OCI-LY3 (cell line): ENCODE measurements around the gene SIRT2.

Experiments used
- H2AFZ ChIP-seq: fragments of 200-600, 300-600 bp; shearing (Covaris generic); 2 replicates; pipeline ENCODE4 v1.6.0; 2014; ENCODE audit warnings: antibody characterized with exemption, low read depth, low read length
- H3K27ac ChIP-seq: fragments of 200-600, 300-600 bp; sonication (generic); 2 replicates; pipeline ENCODE4 v1.5.1; 2014; ENCODE audit warnings: mild to moderate bottlenecking, low read length, moderate library complexity, mixed read lengths
- H3K27me3 ChIP-seq: fragments of 200-600, 300-600 bp; sonication (generic); 2 replicates; pipeline ENCODE4 v1.6.1; 2014; ENCODE audit warnings: low read depth, low read length, mixed read lengths
- H3K36me3 ChIP-seq: fragments of 200-600, 300-600 bp; sonication (generic); replicated peaks from 2 replicates; pipeline ENCODE3; 2014; ENCODE audit warnings: low read depth, low read length, mixed read lengths
- H3K4me1 ChIP-seq: fragments of 300-600, 200-600 bp; sonication (generic); 2 replicates; pipeline ENCODE4 v1.6.1; 2014; ENCODE audit warnings: low read length, mixed read lengths
- H3K4me2 ChIP-seq: fragments of 200-600, 300-600 bp; sonication (generic); 2 replicates; pipeline ENCODE4 v1.6.1; 2014; ENCODE audit warnings: low read length, mixed read lengths
- H3K4me3 ChIP-seq: fragments of 300-600, 200-600 bp; sonication (generic); 2 replicates; pipeline ENCODE4 v1.5.1; 2014; ENCODE audit warnings: antibody characterized with exemption, mild to moderate bottlenecking, low read length, moderate library complexity
- H3K79me2 ChIP-seq: fragments of 300-600, 200-600 bp; shearing (Covaris generic); 2 replicates; pipeline ENCODE4 v1.6.1; 2014; ENCODE audit warnings: mild to moderate bottlenecking, low read length, mixed read lengths
- H3K9ac ChIP-seq: fragments of 300-600, 200-600 bp; shearing (Covaris generic); 2 replicates; pipeline ENCODE4 v1.6.0; 2014; ENCODE audit warnings: mild to moderate bottlenecking, low read length, moderate library complexity
- H3K9me3 ChIP-seq: fragments of 200-600, 300-600 bp; shearing (Covaris generic); 2 replicates; pipeline ENCODE4 v1.6.1; 2014; ENCODE audit warnings: low read length, mixed read lengths; ENCODE audit not compliant: insufficient read depth
- H4K20me1 ChIP-seq: fragments of 200-600, 300-600 bp; sonication (generic); 2 replicates; pipeline ENCODE4 v1.6.1; 2016; ENCODE audit warnings: low read length, mixed read lengths; ENCODE audit not compliant: insufficient read depth
- CTCF ChIP-seq: fragments of 200-600, 300-600 bp; sonication (generic); IDR thresholded peaks from 2 replicates; pipeline ENCODE4 v1.5.1; 2014; ENCODE audit warnings: antibody characterized with exemption, low read length, low read depth
- EZH2phosphoT487 ChIP-seq: fragments of 200-600 bp; shearing (Covaris generic); IDR thresholded peaks from 2 replicates; pipeline ENCODE4 v1.6.1; 2018; ENCODE audit warnings: antibody characterized with exemption, mixed run types, low read depth

SIRT2 gene

GRCh38 chr19:38930776-38931520 lies 31.5 kb upstream of the SIRT2 start, which contains the start of gene MRPS12:
TSS of gene MRPS12 (plus strand) at chr19:38930944. CDS start at chr19:38931295, 351 bp downstream.
- Histone ChIP-seq H3K9ac (peak within 1 kb of the TSS; percentile 90), H3K79me2 (peaks cover 49% of the 10 kb centered on the region), H3K27ac (peak within 1 kb of the TSS; percentile 84), H3K36me3 (peaks cover 34% of the 10 kb centered on the region), H3K4me1 (peaks cover 9% of the 10 kb centered on the region), H3K4me3 (peak within 1 kb of the TSS; percentile 91), H3K4me2 (peak within 1 kb of the TSS; percentile 91), H4K20me1 (no peaks in the 10 kb centered on the region), H2AFZ (peak within 1 kb of the TSS; percentile 85), H3K9me3 (peaks cover 8% of the 10 kb centered on the region), H3K27me3 (no peaks in the 10 kb centered on the region)
- no peak for TF ChIP-seq EZH2phosphoT487
- TF ChIP-seq CTCF, result no peak

GRCh38 chr19:38929929-38930775 lies 30.7 kb upstream of the SIRT2 start, which contains the start of gene SARS2:
TSS of gene SARS2 (minus strand) at chr19:38930763. CDS start at chr19:38930736, 27 bp downstream.
- Histone ChIP-seq H3K9ac (peak within 1 kb of the TSS; percentile 90), H2AFZ (peak within 1 kb of the TSS; percentile 85), H3K9me3 (peaks cover 8% of the 10 kb centered on the region), H3K27ac (peak within 1 kb of the TSS; percentile 84), H3K4me2 (peak within 1 kb of the TSS; percentile 91), H4K20me1 (no peaks in the 10 kb centered on the region), H3K27me3 (no peaks in the 10 kb centered on the region), H3K36me3 (peaks cover 36% of the 10 kb centered on the region), H3K4me1 (peaks cover 9% of the 10 kb centered on the region), H3K79me2 (peaks cover 49% of the 10 kb centered on the region), H3K4me3 (peak within 1 kb of the TSS; percentile 91)
- no peak for TF ChIP-seq EZH2phosphoT487
- TF ChIP-seq CTCF, result peak; percentile 99

- TF ChIP-seq EZH2phosphoT487 (no peak), CTCF (no peak)
- Histone ChIP-seq H3K27ac (no peak overlapping the region), H2AFZ (no peak overlapping the region), H3K4me3 (no peak overlapping the region), H3K4me1 (peaks cover 9% of the 10 kb centered on the region), H3K79me2 (peaks cover 49% of the 10 kb centered on the region), H4K20me1 (no peaks in the 10 kb centered on the region), H3K27me3 (no peaks in the 10 kb centered on the region), H3K4me2 (no peak overlapping the region), H3K36me3 (peaks cover 30% of the 10 kb centered on the region), H3K9ac (no peak overlapping the region), H3K9me3 (no peaks in the 10 kb centered on the region)
Observed at GRCh38 chr19:38928391-38929001, 29.1 kb upstream of the SIRT2 start.
